GM12892 (cell line): ENCODE results near the gene TMEM223.

Experiments used
- POLR2A ChIP-seq: IDR thresholded peaks from 2 replicates; pipeline ENCODE4 v1.6.1; 2011; ENCODE audit warnings: low read depth, low read length, control low read depth
- TAF1 ChIP-seq: IDR thresholded peaks from 2 replicates; pipeline ENCODE4 v1.6.1; 2011; ENCODE audit warnings: low read depth, mild to moderate bottlenecking, control low read depth, low read length, borderline replicate concordance

DNA sequence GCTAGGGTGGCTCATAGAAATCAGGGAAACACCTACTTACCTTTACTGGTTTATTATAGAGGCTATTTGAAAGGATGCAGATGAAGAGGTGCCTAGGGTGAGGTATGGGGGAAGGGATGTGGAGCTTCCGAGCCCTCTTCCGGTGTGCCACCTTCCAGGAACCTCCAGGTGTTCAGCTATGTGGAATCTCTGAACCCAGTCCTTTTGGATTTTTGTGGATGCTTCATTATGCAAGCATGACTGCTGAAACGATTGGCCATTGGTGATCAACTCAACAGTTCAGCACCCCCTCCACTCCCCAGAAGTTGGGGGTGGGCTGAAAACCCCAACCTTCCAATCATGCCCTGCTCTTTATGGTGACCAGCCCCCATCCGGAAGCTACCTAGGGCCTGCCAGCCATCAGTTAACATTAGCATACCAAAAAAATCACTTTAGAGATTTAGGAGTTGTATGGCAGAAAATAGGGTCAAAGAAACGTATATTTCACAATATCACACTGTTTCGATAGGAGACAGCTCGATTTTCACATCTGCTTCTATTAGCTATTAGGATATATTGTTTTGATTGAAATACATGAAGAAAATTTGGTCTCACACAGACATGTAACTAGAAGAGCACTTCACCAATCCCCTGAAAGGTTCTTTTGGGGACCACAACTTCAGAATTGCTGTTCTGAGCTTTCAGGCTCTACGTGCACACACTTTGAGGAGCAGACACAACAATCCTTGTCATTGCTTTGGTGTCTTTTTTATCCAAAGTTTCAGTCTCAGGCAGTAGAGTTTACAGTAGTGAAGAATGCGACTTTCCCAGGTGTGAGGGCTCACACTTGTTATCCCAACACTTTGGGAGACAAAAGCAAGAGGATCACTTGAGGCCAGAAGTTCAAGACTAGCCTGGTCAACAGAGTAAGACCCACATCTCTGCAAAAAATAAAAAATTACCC lies 33.7 kb downstream of the TMEM223 start:
- no peak for TF ChIP-seq POLR2A
- TF ChIP-seq TAF1 = no peak
